Brain microvascular endothelial cell (primary cell): ENCODE data around the gene CLMN.

Source experiments
- DNase-seq: peaks from one replicate; pipeline ENCODE4 v3.0.0-alpha.2; 2020
- H3K27ac ChIP-seq: fragments of 250-450 bp; sonication (Bioruptor Pico); 2 replicates; pipeline ENCODE4 v1.5.1; 2020; ENCODE audit warnings: mild to moderate bottlenecking, moderate library complexity
- H3K27me3 ChIP-seq: fragments of 250-450 bp; sonication (Bioruptor Pico); replicated peaks from 2 replicates; pipeline ENCODE4 v1.5.1; 2020; ENCODE audit warnings: mild to moderate bottlenecking
- H3K36me3 ChIP-seq: fragments of 250-450 bp; sonication (Bioruptor Pico); replicated peaks from 2 replicates; pipeline ENCODE4 v1.5.1; 2020; ENCODE audit warnings: mild to moderate bottlenecking
- H3K4me3 ChIP-seq: 2 replicates; pipeline ENCODE4 v1.5.1; 2011; ENCODE audit warnings: low read depth, mild to moderate bottlenecking, control low read depth, low read length, moderate library complexity
- CTCF ChIP-seq: IDR thresholded peaks from 2 replicates; pipeline ENCODE4 v1.5.1; 2011; ENCODE audit warnings: low read depth, mild to moderate bottlenecking, moderate library complexity, low read length, control low read depth, inconsistent platforms; ENCODE audit errors: missing control alignments
- in situ Hi-C: cut with HindIII; loops from 2 replicates; pipeline ENCODE4 v1.10.0; 2017; ENCODE audit warnings: low sequenced_read_pairs, low pct_ligation_motif_present

CLMN gene

GRCh38 chr14:95309261-95310051 is 10.3 kb downstream of the CLMN start:
- Histone ChIP-seq H3K27ac (no peak overlapping the region), H3K36me3 (no peaks in the 10 kb centered on the region), H3K4me3 (no peak overlapping the region), H3K27me3 (no peaks in the 10 kb centered on the region)
- in situ Hi-C loops = no loop called here
- DNase-seq = no peak
- TF ChIP-seq CTCF = no peak

DNA sequence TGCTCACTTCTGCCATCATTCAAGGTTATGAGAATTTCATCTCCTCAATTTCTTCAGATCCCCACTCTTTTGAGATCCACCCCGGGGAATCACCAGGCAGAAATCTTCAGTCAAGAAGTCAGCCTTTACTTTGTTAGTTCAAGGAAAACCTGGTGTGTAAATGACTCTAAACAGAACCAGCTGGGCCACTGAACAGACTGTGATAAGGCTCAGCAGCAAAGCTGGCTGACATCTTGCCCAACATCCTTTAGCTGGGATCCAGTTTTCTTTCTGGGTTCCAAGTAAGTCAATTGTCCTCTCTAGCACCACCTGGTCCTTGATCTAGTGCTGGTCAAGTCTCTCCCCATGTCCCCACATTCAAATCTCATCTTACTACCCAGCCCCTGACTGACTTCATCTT is 11.6 kb downstream of the CLMN start:
- Histone ChIP-seq H3K36me3 (no peaks in the 10 kb centered on the region), H3K27ac (no peak overlapping the region), H3K4me3 (no peak overlapping the region), H3K27me3 (no peaks in the 10 kb centered on the region)
- TF ChIP-seq CTCF = no peak
- DNase-seq = no peak
- in situ Hi-C loops = no loop called here

DNA sequence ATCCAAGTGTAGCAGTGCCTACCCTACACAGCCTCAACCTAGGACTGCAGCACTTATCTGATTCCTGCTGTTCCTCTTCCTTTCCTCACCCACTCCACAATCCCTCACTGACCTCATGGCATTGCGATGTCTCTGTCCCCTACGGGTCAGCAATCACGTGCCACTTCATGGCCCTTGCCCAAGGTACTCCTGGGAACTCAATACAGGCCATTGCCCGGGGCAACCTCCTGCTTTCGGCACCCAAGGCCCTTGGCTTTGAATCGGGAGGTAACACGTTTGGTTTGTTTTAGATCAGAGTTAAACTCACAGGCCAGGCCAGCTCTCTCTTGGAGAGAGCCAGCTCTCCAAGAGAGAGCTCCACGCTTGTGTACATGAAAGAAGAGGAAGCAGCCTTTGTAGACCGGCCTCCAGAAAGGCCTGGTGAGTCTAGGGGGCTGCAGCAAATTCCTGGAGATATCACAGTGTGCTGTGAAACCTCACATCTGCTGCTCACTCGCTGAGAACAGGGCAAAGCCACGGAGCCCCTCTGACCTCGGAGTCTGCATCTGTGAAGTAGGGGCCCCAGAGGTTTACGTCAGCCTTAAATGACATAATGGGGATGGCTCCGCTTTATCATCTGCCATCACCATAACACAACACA is 12.2 kb downstream of the CLMN start:
- TF ChIP-seq CTCF = no peak
- Histone ChIP-seq H3K27me3 (no peaks in the 10 kb centered on the region), H3K27ac (no peak overlapping the region), H3K36me3 (no peaks in the 10 kb centered on the region), H3K4me3 (no peak overlapping the region)
- no peak for DNase-seq
- in situ Hi-C loops = no loop called here

DNA sequence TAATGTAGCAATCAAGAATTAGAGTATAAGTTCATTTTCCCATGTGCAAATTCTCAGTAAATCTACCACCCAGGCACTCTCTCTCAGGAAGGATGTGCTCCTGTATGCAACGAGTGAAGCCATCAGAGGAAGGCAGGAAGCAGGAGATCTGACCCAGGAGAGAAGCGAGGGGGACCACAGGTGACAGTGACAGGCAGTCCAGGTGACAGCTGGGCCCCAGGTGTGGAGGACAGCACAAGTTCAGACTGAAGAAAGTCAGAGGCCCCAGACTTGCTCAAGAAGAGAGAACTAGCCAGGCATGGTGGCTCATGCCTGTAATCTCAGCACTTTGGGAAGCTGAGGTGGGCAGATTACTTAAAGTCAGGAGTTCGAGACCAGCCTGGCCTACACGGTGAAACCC is 13.8 kb downstream of the CLMN start:
- no peak for DNase-seq
- no peak for TF ChIP-seq CTCF
- Histone ChIP-seq H3K4me3 (no peak overlapping the region), H3K36me3 (no peaks in the 10 kb centered on the region), H3K27ac (no peak overlapping the region), H3K27me3 (no peaks in the 10 kb centered on the region)
- in situ Hi-C loops = no loop called here

DNA sequence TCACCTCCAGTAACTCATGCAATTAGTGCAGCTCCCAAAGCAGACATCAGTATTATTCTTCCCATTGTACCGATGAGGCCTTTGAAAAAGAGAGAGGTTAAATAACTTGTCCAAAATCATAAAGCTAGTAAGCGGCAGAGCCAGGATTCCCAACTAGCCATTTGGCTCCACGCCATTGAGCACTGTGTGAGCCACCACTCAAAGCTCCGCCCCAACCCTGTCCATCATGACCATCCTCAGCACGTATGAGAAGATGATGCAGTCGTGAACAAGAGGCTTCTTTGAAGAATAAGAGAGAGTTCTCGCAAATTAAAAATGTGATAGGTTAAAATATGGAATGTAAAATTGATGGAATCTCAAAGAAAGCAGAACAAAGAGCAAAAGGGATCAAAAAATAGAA is 14.6 kb downstream of the CLMN start:
- no peaks in the 10 kb centered on the region for H3K36me3 ChIP-seq
- DNase-seq = no peak
- H3K27ac ChIP-seq = no peak overlapping the region
- in situ Hi-C loops = no loop called here
- no peak overlapping the region for H3K4me3 ChIP-seq
- H3K27me3 ChIP-seq = no peaks in the 10 kb centered on the region
- TF ChIP-seq CTCF = no peak
